Keratinocyte (primary cell): ENCODE data around the gene GDF11. TPM values are rescaled to one million over a fixed set of nuclear protein-coding genes. Genes with fewer than 3 reads are reported as not detected.

Experiments used
- DNase-seq: peaks from one replicate; pipeline ENCODE4 v3.0.0-alpha.2; 2011; ENCODE audit warnings: low read depth, missing footprints, low spot score
- FAIRE-seq: peaks from 2 replicates; lab custom pipeline; 2011; peaks lifted over from hg19 to GRCh38; lab: Jason Lieb, UNC
- H2AFZ ChIP-seq: 2 replicates; pipeline ENCODE4 v1.6.0; 2012; ENCODE audit warnings: low read length, control low read depth, inconsistent platforms; ENCODE audit not compliant: control insufficient read depth
- H3K27ac ChIP-seq: 2 replicates; pipeline ENCODE4 v1.5.1; 2011; ENCODE audit warnings: low read length; ENCODE audit not compliant: control insufficient read depth, insufficient read depth
- H3K27me3 ChIP-seq: 3 replicates; pipeline ENCODE4 v1.6.0; 2011; ENCODE audit warnings: low read length; ENCODE audit not compliant: control insufficient read depth, insufficient read depth; ENCODE audit errors: extremely low read depth
- H3K36me3 ChIP-seq, 2 experiments: 2 replicates in 1 of 2; 3 replicates in 1 of 2; pipeline ENCODE4 v1.5.1; 2011; ENCODE audit warnings: low read length in 2 of 2, mild to moderate bottlenecking in 1 of 2; ENCODE audit not compliant: control insufficient read depth in 2 of 2, insufficient read depth in 2 of 2; ENCODE audit errors: extremely low read depth in 1 of 2
- H3K4me1 ChIP-seq: 3 replicates; pipeline ENCODE4 v1.5.1; 2011; ENCODE audit warnings: low read length; ENCODE audit not compliant: control insufficient read depth, insufficient read depth; ENCODE audit errors: extremely low read depth
- H3K4me2 ChIP-seq: 3 replicates; pipeline ENCODE4 v1.6.0; 2011; ENCODE audit warnings: low read depth, low read length; ENCODE audit not compliant: control insufficient read depth, insufficient read depth; ENCODE audit errors: extremely low read depth
- H3K4me3 ChIP-seq, 3 experiments: fragments of 200-600 bp in 1 of 3; sonication (generic) in 1 of 3; 2 replicates in 2 of 3; 3 replicates in 1 of 3; pipeline ENCODE4 v1.5.1; 2011 to 2016; ENCODE audit warnings: low read length in 3 of 3, mild to moderate bottlenecking in 3 of 3, control low read depth in 2 of 3, inconsistent platforms in 1 of 3, low read depth in 1 of 3, mixed read lengths in 1 of 3, mixed run types in 1 of 3, moderate library complexity in 1 of 3; ENCODE audit not compliant: control insufficient read depth in 2 of 3, insufficient read depth in 2 of 3; ENCODE audit errors: extremely low read depth in 1 of 3
- H3K79me2 ChIP-seq: 2 replicates; pipeline ENCODE4 v1.6.0; 2012; ENCODE audit warnings: low read length; ENCODE audit not compliant: control insufficient read depth, insufficient read depth
- H3K9ac ChIP-seq: 3 replicates; pipeline ENCODE4 v1.6.0; 2011; ENCODE audit warnings: low read length; ENCODE audit not compliant: control insufficient read depth, insufficient read depth; ENCODE audit errors: extremely low read depth
- H3K9me1 ChIP-seq: 3 replicates; pipeline ENCODE4 v1.6.0; 2011; ENCODE audit warnings: low read length; ENCODE audit not compliant: control insufficient read depth, insufficient read depth; ENCODE audit errors: extremely low read depth
- H3K9me3 ChIP-seq: 2 replicates; pipeline ENCODE4 v1.5.1; 2012; ENCODE audit warnings: low read depth, low read length; ENCODE audit not compliant: control insufficient read depth
- H4K20me1 ChIP-seq: 3 replicates; pipeline ENCODE4 v1.6.0; 2011; ENCODE audit warnings: low read length; ENCODE audit not compliant: control insufficient read depth, insufficient read depth; ENCODE audit errors: extremely low read depth
- CTCF ChIP-seq, 3 experiments: IDR thresholded peaks in 1 of 3; conservative IDR thresholded peaks in 1 of 3; optimal IDR thresholded peaks in 1 of 3; 2 replicates in 2 of 3; 3 replicates in 1 of 3; pipeline versions ENCODE3 to v1.5.1; 2011; ENCODE audit warnings: low read length in 3 of 3, mild to moderate bottlenecking in 3 of 3, moderate library complexity in 2 of 3, control low read depth in 1 of 3, inconsistent platforms in 1 of 3; ENCODE audit not compliant: insufficient read depth in 2 of 3; ENCODE audit errors: extremely low read depth in 1 of 3
- EZH2 ChIP-seq: IDR thresholded peaks from one replicate; pipeline ENCODE4 v1.6.1; 2012; ENCODE audit warnings: inconsistent platforms, mild to moderate bottlenecking, low read length, moderate library complexity
- dilution Hi-C: fragments of 300-500 bp; cut with MboI; formaldehyde crosslinking; loops from one replicate; pipeline ENCODE4 v1.7.0; 2020; ENCODE audit warnings: low sequenced_read_pairs; ENCODE audit not compliant: extremely low pct_ligation_motif_present
- polyA plus RNA-seq, 5 experiments: library from polyadenylated mRNA; depleted of rRNA in 3 of 5; stranded (reverse) in 3 of 5; stranded (forward) in 1 of 5; unstranded in 1 of 5; fragments of >200 nt; gene quantifications; 1 replicate in 1 of 5; 2 replicates in 3 of 5; 3 replicates in 1 of 5; pipeline versions ENCODE4 v1.2.1 to v1.2.3, GENCODE V29; 2011 to 2012; ENCODE audit warnings: missing spikeins in 2 of 5, low read depth in 1 of 5, low replicate concordance in 1 of 5

GDF11 gene
- polyA plus RNA-seq, 1 donor (not counting 4 experiments of a cell fraction or from before 2014, with no cell fraction given) = 2.7 TPM

GRCh38 chr12:55771736-55772135 lies 28.8 kb downstream of the GDF11 start:
- dilution Hi-C loops = no loop called here
- Histone ChIP-seq H2AFZ (no peak overlapping the region), H3K9me1 (no peaks in the 10 kb centered on the region), H3K79me2 (peaks cover 18% of the 10 kb centered on the region), H3K36me3 (peaks cover 11 to 12% of the 10 kb centered on the region in 2 experiments), H3K27me3 (no peaks in the 10 kb centered on the region), H3K4me1 (no peaks in the 10 kb centered on the region), H4K20me1 (peaks cover 3% of the 10 kb centered on the region), H3K9ac (no peak overlapping the region), H3K9me3 (no peaks in the 10 kb centered on the region), H3K27ac (no peak overlapping the region), H3K4me3 (no peak overlapping the region), H3K4me2 (no peak overlapping the region)
- FAIRE-seq = no peak
- no peak for TF ChIP-seq EZH2
- no peak for TF ChIP-seq CTCF (optimal IDR thresholded peaks at IDR 0.05 in 1 of 3, IDR thresholded peaks at IDR 0.05 in 1 of 3, conservative IDR thresholded peaks at IDR 0.05 in 1 of 3; ENCODE audit: extremely low read depth in 1 of 3, insufficient read depth in 2 of 3, low read length in 3 of 3)
- DNase-seq = no peak

GRCh38 chr12:55777856-55778255 lies 34.9 kb downstream of the GDF11 start:
- H3K9me3 ChIP-seq = no peaks in the 10 kb centered on the region
- FAIRE-seq (no peak), DNase-seq (no peak)
- H3K9me1 ChIP-seq = no peaks in the 10 kb centered on the region
- H3K79me2 ChIP-seq = peaks cover 7% of the 10 kb centered on the region
- no peak overlapping the region for H3K4me3 ChIP-seq
- dilution Hi-C loops = no loop called here
- TF ChIP-seq CTCF (optimal IDR thresholded peaks at IDR 0.05 in 1 of 3, IDR thresholded peaks at IDR 0.05 in 1 of 3, conservative IDR thresholded peaks at IDR 0.05 in 1 of 3; ENCODE audit: extremely low read depth in 1 of 3, insufficient read depth in 2 of 3, low read length in 3 of 3) = no peak
- TF ChIP-seq EZH2 = no peak
- no peak overlapping the region for H3K27ac ChIP-seq
- peaks cover 3% of the 10 kb centered on the region for H4K20me1 ChIP-seq
- H3K9ac ChIP-seq = no peak overlapping the region
- H3K36me3 ChIP-seq = peaks cover 5 to 6% of the 10 kb centered on the region in 2 experiments
- no peaks in the 10 kb centered on the region for H3K27me3 ChIP-seq
- H3K4me1 ChIP-seq = no peaks in the 10 kb centered on the region
- H2AFZ ChIP-seq = no peak overlapping the region
- H3K4me2 ChIP-seq = no peak overlapping the region
